IPS-18a (cell line): ENCODE data around the gene MAP3K7.

Source experiments
- H3K27ac ChIP-seq: one replicate; pipeline ENCODE4 v1.5.1; 2013; ENCODE audit warnings: low read length
- H3K27me3 ChIP-seq: one replicate; pipeline ENCODE4 v1.6.1; 2013; ENCODE audit warnings: mild to moderate bottlenecking, low read length; ENCODE audit not compliant: control insufficient read depth, insufficient read depth
- H3K36me3 ChIP-seq: one replicate; pipeline ENCODE4 v1.6.1; 2013; ENCODE audit warnings: low read depth, low read length; ENCODE audit not compliant: control insufficient read depth
- H3K4me1 ChIP-seq: one replicate; pipeline ENCODE4 v1.6.1; 2013; ENCODE audit warnings: low read depth, low read length; ENCODE audit not compliant: control insufficient read depth
- H3K4me3 ChIP-seq: one replicate; pipeline ENCODE4 v1.5.1; 2013; ENCODE audit warnings: low read length
- H3K9ac ChIP-seq: one replicate; pipeline ENCODE4 v1.6.1; 2013; ENCODE audit warnings: mild to moderate bottlenecking, low read length, moderate library complexity
- H3K9me3 ChIP-seq: one replicate; pipeline ENCODE4 v1.6.1; 2013; ENCODE audit warnings: low read depth, low read length; ENCODE audit not compliant: control insufficient read depth

MAP3K7 gene

GRCh38 chr6:90598192-90598951 is 11.5 kb upstream of the MAP3K7 start:
- no peak overlapping the region for H3K9ac ChIP-seq
- H3K27me3 ChIP-seq, result peaks cover 6% of the 10 kb centered on the region
- no peak overlapping the region for H3K4me3 ChIP-seq
- peaks cover 5% of the 10 kb centered on the region for H3K4me1 ChIP-seq
- no peaks in the 10 kb centered on the region for H3K9me3 ChIP-seq
- no peaks in the 10 kb centered on the region for H3K36me3 ChIP-seq
- H3K27ac ChIP-seq, result no peak overlapping the region

DNA sequence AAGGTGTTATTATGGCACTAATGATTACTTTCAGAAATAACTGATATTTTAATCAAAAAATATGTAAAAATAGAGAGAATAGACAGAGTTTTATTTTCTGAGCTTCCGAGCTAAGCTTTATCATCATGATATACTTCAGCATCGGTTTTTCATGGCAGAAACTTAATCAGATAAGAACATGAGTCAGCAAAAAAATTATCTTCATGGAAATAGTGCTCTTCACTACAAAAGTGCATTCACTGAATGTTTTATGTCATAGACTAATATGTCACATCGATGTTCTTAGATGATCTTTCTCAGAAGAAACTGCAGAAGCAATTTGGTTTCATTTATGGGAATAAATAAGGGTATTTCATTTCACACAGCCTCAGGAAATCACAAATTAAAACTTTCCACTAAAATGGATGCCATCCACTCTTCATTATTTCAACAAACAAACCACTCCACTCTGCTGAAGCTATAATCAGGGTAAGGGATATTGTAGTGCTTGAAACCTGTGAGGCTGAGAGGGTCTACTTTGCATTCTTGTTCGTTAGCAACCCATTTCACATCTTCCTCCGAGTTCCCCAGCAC is 10.2 kb upstream of the MAP3K7 start:
- Histone ChIP-seq H3K4me1 (peaks cover 5% of the 10 kb centered on the region), H3K9ac (no peak overlapping the region), H3K9me3 (no peaks in the 10 kb centered on the region), H3K27ac (no peak overlapping the region), H3K27me3 (peaks cover 11% of the 10 kb centered on the region), H3K36me3 (no peaks in the 10 kb centered on the region), H3K4me3 (no peak overlapping the region)

- Histone ChIP-seq H3K27ac (no peak overlapping the region), H3K4me1 (peaks cover 5% of the 10 kb centered on the region), H3K9ac (no peak overlapping the region), H3K9me3 (no peaks in the 10 kb centered on the region), H3K4me3 (no peak overlapping the region), H3K36me3 (no peaks in the 10 kb centered on the region), H3K27me3 (peaks cover 16% of the 10 kb centered on the region)
Observed at GRCh38 chr6:90595854-90596253, 9.0 kb upstream of the MAP3K7 start.

DNA sequence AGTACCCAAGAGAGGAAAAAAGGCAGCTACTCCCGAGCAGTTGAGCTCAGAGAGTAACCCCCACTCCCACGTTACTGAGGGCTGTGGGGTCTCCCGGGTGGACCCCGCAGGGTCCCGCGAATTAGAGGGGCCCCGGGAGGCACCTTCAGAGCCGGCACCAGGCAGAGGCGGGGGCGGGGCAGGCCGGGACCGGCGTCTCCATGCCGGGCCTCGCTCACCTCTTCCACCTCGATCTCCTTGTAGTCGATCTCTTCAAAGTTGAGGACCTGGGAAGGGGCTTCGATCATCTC is 381 bp downstream of the MAP3K7 start:
- H3K4me1 ChIP-seq, result peaks cover 12% of the 10 kb centered on the region
- no peaks in the 10 kb centered on the region for H3K36me3 ChIP-seq
- H3K9me3 ChIP-seq, result no peaks in the 10 kb centered on the region
- peak overlapping the region; percentile 97 for H3K27ac ChIP-seq
- H3K27me3 ChIP-seq, result peaks cover 19% of the 10 kb centered on the region
- peak overlapping the region; percentile 99 for H3K4me3 ChIP-seq
- H3K9ac ChIP-seq, result peak overlapping the region; percentile 92

DNA sequence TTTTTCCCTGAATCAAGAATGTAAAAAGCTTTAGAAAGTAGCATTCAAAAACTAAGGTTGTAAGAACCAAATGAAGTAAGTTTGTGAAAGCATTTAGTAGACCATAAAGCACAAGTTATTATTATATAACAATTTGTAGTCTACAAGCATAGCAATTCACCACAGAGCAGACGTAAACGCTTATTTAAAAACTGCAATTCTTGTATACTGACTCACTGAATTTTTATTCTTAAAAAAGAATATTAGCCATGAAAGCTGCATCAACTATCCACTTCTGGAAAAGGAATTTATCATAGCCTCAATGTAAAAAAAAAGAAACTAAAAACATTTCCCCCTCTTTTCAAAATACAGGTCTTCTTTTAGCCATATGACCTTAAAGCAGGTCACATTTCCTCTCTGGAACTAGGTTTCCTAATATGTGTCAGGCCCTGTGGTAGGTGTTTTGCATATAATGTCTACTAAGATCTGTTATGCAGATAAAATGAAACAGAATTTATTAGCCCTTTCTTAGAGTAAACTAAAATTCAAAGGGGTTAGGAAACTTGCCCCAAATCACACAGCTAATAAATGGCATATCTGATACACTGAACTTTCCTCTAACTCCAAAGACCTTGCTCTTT is 2.1 kb downstream of the MAP3K7 start:
- H3K36me3 ChIP-seq, result no peaks in the 10 kb centered on the region
- H3K27ac ChIP-seq, result no peak overlapping the region
- H3K4me3 ChIP-seq, result peak overlapping the region; percentile 99
- peaks cover 12% of the 10 kb centered on the region for H3K4me1 ChIP-seq
- peaks cover 17% of the 10 kb centered on the region for H3K27me3 ChIP-seq
- H3K9me3 ChIP-seq, result no peaks in the 10 kb centered on the region
- peak overlapping the region; percentile 6 for H3K9ac ChIP-seq

DNA sequence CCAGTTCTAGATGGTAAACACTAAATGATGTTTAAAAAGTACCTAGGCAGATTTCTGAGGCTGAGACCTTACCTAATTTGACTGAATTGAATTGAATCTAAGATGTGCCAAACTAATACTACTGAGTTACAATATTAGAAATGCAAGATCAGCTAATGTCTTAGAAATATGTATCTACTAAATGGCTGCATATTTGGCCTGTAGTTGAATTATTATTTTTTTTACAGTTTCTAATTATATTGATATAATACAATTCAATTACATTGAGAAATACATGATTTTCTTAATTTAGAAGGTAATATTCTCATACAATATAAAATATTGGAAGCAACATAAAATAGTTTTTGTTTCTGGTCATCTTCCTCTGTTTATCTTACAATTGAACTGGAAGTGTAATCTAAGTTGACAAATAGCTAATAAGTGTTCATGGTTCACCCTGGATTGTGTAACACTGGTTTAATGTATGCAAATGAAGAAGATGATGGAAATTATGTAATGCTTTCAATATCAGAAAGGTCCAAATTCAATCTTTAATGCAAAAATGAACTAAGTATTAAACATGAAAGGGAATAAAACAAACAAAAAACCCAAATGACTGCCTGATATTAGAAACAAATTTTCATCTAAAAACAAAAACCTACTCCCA is 2.9 kb downstream of the MAP3K7 start:
- Histone ChIP-seq H3K4me1 (peaks cover 12% of the 10 kb centered on the region), H3K36me3 (no peaks in the 10 kb centered on the region), H3K9me3 (no peaks in the 10 kb centered on the region), H3K27me3 (peaks cover 9% of the 10 kb centered on the region), H3K27ac (no peak overlapping the region), H3K4me3 (no peak overlapping the region), H3K9ac (no peak overlapping the region)

DNA sequence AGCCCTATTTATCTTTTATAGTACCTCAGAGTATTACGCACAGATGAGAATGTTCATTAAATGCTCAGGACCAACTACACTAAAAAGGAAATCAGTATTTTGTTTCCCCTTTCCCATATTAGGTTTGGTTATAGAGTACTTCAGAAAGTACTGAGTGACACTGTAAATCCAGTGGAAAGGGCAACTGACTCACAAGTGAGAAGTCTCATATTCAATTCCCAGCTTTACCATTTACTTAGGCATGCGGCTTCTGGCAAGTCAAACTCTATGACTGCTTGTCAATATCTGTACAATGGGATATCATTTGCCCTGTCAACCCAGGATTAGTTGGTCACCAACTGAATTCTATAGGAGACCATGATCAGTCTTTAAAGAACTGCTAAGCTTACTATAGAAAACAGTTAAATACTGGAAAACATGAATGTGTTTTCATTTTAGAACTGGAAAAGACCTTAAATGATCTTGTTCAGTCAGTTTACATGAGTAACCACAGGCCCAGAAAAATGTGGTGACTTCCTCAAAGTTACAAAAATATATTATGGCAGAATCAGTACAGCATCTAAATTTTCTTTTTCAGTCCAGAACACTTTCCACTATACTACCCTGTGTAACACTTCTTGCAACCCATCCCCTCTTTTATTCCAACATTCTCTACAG is 3.6 kb downstream of the MAP3K7 start:
- Histone ChIP-seq H3K36me3 (no peaks in the 10 kb centered on the region), H3K27ac (no peak overlapping the region), H3K9me3 (no peaks in the 10 kb centered on the region), H3K4me3 (no peak overlapping the region), H3K9ac (no peak overlapping the region), H3K27me3 (peaks cover 3% of the 10 kb centered on the region), H3K4me1 (peaks cover 12% of the 10 kb centered on the region)

DNA sequence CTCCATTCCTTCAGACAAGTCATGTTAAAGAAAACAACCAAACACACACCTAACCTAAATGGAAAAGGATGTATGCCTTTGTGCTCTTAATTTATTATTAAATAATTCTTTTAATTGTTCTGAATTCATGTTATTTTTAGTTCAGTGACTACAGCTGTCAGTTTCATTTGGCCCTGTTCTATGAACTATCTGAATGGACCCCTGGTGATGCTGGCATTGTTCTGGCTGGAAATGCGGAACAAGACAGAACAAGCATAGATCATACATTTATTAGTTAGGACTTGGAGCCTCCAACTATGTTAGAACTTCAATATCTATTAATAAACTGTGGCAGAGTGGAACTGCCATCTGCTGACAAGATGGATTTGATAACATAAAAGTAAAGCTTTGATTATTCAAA is 5.7 kb downstream of the MAP3K7 start:
- no peak overlapping the region for H3K27ac ChIP-seq
- H3K4me1 ChIP-seq, result peaks cover 7% of the 10 kb centered on the region
- no peaks in the 10 kb centered on the region for H3K9me3 ChIP-seq
- no peak overlapping the region for H3K9ac ChIP-seq
- no peak overlapping the region for H3K4me3 ChIP-seq
- no peaks in the 10 kb centered on the region for H3K36me3 ChIP-seq
- H3K27me3 ChIP-seq, result no peaks in the 10 kb centered on the region

DNA sequence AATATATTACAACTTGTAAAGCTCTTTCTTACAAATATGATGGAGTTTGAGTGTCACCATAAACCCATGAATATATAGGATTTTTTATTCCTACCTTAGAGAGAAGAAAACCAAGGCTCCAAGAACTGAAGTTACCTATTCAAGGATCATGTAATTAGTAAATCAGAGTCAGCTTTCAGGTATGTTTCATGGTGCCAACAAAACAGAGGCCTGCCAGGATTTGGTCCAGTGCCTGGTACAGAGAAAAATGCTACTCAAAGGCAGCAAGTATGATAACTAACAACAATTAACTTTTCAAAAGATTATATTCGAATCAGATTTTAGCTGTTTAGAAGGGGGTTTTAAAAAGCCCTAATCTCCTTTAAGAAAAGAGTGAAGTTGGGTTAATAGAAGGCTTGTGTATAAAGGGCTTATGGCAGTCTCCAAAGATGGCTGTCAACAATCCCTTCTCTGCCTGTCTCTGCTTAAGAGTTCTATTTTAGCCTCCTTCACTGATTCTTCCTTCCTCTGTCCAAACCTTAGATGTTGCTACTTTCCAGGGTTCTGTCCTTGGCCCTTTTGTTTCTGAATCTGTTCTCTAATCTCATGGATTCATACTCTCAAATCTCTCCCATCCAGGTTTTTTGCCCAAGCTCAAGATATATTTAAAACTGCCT is 7.8 kb downstream of the MAP3K7 start:
- H3K36me3 ChIP-seq, result no peaks in the 10 kb centered on the region
- H3K9me3 ChIP-seq, result no peaks in the 10 kb centered on the region
- no peak overlapping the region for H3K9ac ChIP-seq
- no peak overlapping the region for H3K4me3 ChIP-seq
- no peak overlapping the region for H3K27ac ChIP-seq
- no peaks in the 10 kb centered on the region for H3K27me3 ChIP-seq
- no peaks in the 10 kb centered on the region for H3K4me1 ChIP-seq

GRCh38 chr6:90575267-90575666 is 11.6 kb downstream of the MAP3K7 start:
- Histone ChIP-seq H3K27me3 (no peaks in the 10 kb centered on the region), H3K36me3 (peaks cover 6% of the 10 kb centered on the region), H3K4me3 (no peak overlapping the region), H3K9ac (no peak overlapping the region), H3K4me1 (no peaks in the 10 kb centered on the region), H3K27ac (no peak overlapping the region), H3K9me3 (no peaks in the 10 kb centered on the region)

DNA sequence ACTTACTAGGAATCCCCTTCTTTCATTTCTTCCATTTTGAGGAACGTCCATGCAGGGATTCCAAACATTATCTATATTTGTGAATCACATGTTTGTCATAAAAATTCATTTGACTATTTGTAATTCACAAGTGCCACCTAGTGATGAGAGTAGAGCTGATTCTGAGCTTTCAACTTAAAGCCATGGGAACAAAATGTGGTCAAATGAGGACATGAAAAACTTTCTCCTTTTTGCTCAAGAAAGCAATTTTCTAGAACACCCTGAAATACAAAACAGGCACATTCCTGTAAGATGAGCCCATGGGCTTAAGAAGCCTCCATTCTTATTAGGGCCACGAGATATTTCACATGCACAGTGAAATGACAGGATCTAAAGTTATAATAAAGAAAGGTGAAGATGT is 12.3 kb downstream of the MAP3K7 start:
- Histone ChIP-seq H3K36me3 (peaks cover 6% of the 10 kb centered on the region), H3K27me3 (no peaks in the 10 kb centered on the region), H3K4me1 (no peaks in the 10 kb centered on the region), H3K4me3 (no peak overlapping the region), H3K9ac (no peak overlapping the region), H3K9me3 (no peaks in the 10 kb centered on the region), H3K27ac (no peak overlapping the region)
